Naive thymus-derived CD4-positive, alpha-beta T cell (primary cell): ENCODE data around the gene GTF2F2. TPM values are rescaled to one million over a fixed set of nuclear protein-coding genes. Genes with fewer than 3 reads are reported as not detected.

Experiments
- ATAC-seq: fragments of 150-1000 bp; cut with Tn5 transposase; 2 replicates; pipeline ENCODE4 v1.10.0; 2021; ENCODE audit warnings: mild to moderate bottlenecking, moderate library complexity
- CTCF ChIA-PET: fragments of 350-600 bp; sonication (Branson Sonifier 250); formaldehyde crosslinking; loops from one replicate; lab custom pipeline; 2021; ENCODE audit warnings: antibody characterized with exemption; lab: Charles Lee
- POLR2A ChIA-PET: fragments of 350-600 bp; sonication (Branson Sonifier 250); formaldehyde crosslinking; loops from one replicate; lab custom pipeline; 2021; ENCODE audit warnings: antibody characterized with exemption, inconsistent platforms; lab: Charles Lee
- DNase-seq, 9 donors: peaks; one replicate each; pipeline versions ENCODE4 v3.0.0 to v3.0.0-alpha.2; 2020 to 2022; ENCODE audit warnings: mixed read lengths in 1 of 9
- H3K27ac ChIP-seq: one replicate; pipeline ENCODE4 v1.7.0; 2013; ENCODE audit warnings: mild to moderate bottlenecking, low read depth, low read length, moderate library complexity
- H3K27me3 ChIP-seq, 2 donors: one replicate each; pipeline ENCODE4 v1.7.0; 2013; ENCODE audit warnings: low read length in 2 of 2, mild to moderate bottlenecking in 2 of 2, moderate library complexity in 2 of 2; ENCODE audit not compliant: control insufficient read depth in 2 of 2, insufficient read depth in 2 of 2
- H3K36me3 ChIP-seq, 3 experiments: 1 replicate in 2 of 3; 2 replicates in 1 of 3; pipeline ENCODE4 v1.7.0; 2013; ENCODE audit warnings: low read length in 3 of 3, mild to moderate bottlenecking in 3 of 3, moderate library complexity in 1 of 3; ENCODE audit not compliant: insufficient read depth in 3 of 3, control insufficient read depth in 2 of 3
- H3K4me1 ChIP-seq, 2 donors: one replicate each; pipeline ENCODE4 v1.7.0; 2013; ENCODE audit warnings: low read length in 2 of 2, mild to moderate bottlenecking in 2 of 2, moderate library complexity in 1 of 2; ENCODE audit not compliant: control insufficient read depth in 2 of 2, insufficient read depth in 2 of 2
- H3K4me3 ChIP-seq: 2 replicates; pipeline ENCODE4 v1.7.0; 2013; ENCODE audit warnings: mild to moderate bottlenecking, low read length
- H3K9me3 ChIP-seq, 3 experiments: 1 replicate in 2 of 3; 2 replicates in 1 of 3; pipeline ENCODE4 v1.7.0; 2013; ENCODE audit warnings: low read length in 3 of 3; ENCODE audit not compliant: control insufficient read depth in 2 of 3
- H3K27ac Mint-ChIP-seq, 9 donors: one replicate each; pipeline ENCODE4 v1.8.0; 2020 to 2022; ENCODE audit warnings: mixed read lengths in 9 of 9, mild to moderate bottlenecking in 8 of 9, moderate library complexity in 5 of 9, inconsistent platforms in 2 of 9
- H3K27me3 Mint-ChIP-seq, 5 donors: one replicate each; pipeline ENCODE4 v1.8.0; 2021 to 2022; ENCODE audit warnings: mixed read lengths in 5 of 5, mild to moderate bottlenecking in 1 of 5
- H3K36me3 Mint-ChIP-seq, 5 donors: one replicate each; pipeline ENCODE4 v1.8.0; 2020 to 2022; ENCODE audit warnings: mixed read lengths in 5 of 5, mild to moderate bottlenecking in 3 of 5, inconsistent platforms in 1 of 5
- H3K4me1 Mint-ChIP-seq, 7 donors: one replicate each; pipeline ENCODE4 v1.8.0; 2020 to 2022; ENCODE audit warnings: mixed read lengths in 7 of 7, mild to moderate bottlenecking in 3 of 7, inconsistent platforms in 1 of 7
- H3K4me3 Mint-ChIP-seq, 10 donors: one replicate each; pipeline ENCODE4 v1.8.0; 2020 to 2022; ENCODE audit warnings: mild to moderate bottlenecking in 10 of 10, mixed read lengths in 10 of 10, moderate library complexity in 6 of 10, inconsistent platforms in 2 of 10
- H3K9me3 Mint-ChIP-seq, 11 donors: one replicate each; pipeline ENCODE4 v1.8.0; 2020 to 2022; ENCODE audit warnings: mixed read lengths in 11 of 11, mild to moderate bottlenecking in 4 of 11, inconsistent platforms in 1 of 11, moderate library complexity in 1 of 11
- intact Hi-C, 2 donors: fragments of 100-400 bp; cut with micrococcal nuclease; formaldehyde crosslinking; loops; one replicate each; pipeline ENCODE4 v1.15.1; 2023
- polyA plus RNA-seq, 2 donors: library from polyadenylated mRNA; unstranded; fragments of 300-500 nt; fragmentation: Illumina TruSeq; gene quantifications; one replicate each; pipeline ENCODE4 v1.2.3, GENCODE V29; 2021
- total RNA-seq, 6 experiments: library from RNA in 5 of 6; stranded (reverse) in 5 of 6; gene quantifications; 1 replicate in 5 of 6; 2 replicates in 1 of 6; pipeline ENCODE4 v1.2.3 and lab custom pipeline; 2021 to 2026

The GTF2F2 gene
- total and polyA plus RNA-seq, 7 experiments from 2014 or later, result 6.7 to 20.4 (median 14.1) TPM

DNA sequence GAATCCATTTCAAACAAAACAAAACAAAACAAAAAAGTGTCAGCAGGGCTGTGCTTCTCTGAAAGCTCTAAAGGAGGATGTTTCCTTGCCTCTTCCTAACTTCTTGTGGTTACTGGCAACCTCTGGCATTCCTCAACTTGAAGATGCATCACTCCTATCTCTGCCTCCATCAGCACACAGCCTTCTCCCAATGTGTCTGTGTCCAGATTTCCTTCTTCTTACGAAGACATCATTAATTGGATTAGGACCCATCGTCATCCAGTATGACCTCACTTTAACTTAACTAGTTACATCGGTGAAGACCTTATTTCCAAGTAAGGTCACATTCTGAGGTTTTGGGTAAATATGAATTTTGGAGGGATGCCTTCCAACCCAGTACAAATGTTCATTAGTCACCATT is 33.8 kb upstream of the GTF2F2 start:
- CTCF ChIA-PET, result no interaction called here
- H3K4me1 Mint-ChIP-seq, result peaks cover 0 to 2% (median 0%) of the 10 kb centered on the region in 7 donors
- no peak overlapping the region for H3K4me3 Mint-ChIP-seq
- H3K27me3 ChIP-seq, result no peaks in the 10 kb centered on the region
- no peak for DNase-seq
- peaks cover 0 to 1% (median 0%) of the 10 kb centered on the region in 11 donors for H3K9me3 Mint-ChIP-seq
- H3K4me1 ChIP-seq, result no peaks in the 10 kb centered on the region
- no peak overlapping the region for H3K27ac ChIP-seq
- POLR2A ChIA-PET, result no interaction called here
- no peaks in the 10 kb centered on the region for H3K9me3 ChIP-seq
- H3K27ac Mint-ChIP-seq, result no peak overlapping the region
- H3K36me3 Mint-ChIP-seq, result no peaks in the 10 kb centered on the region
- no peak overlapping the region for H3K4me3 ChIP-seq
- no peak for ATAC-seq
- intact Hi-C loops, result no loop called here
- no peaks in the 10 kb centered on the region for H3K36me3 ChIP-seq
- peaks cover 2 to 8% (median 7%) of the 10 kb centered on the region in 5 donors for H3K27me3 Mint-ChIP-seq

DNA sequence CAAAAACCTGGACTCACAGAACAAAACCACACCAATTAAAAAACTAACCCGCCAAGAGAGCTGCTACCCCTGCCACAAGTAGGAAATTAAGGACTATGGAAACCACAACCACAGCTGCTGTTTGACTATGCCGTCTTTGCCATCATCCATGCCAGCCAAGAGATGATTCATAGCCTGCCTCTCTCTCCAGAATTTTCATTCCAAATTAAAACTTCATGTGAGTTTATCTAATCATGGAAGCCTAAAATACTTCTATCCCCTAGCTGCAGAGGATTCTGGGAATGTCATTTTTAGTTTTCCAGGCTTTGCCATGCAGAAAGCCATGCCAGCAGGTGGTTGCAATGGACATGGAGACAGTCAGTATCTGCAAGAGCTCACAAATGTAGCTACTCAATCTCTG is 27.6 kb upstream of the GTF2F2 start:
- Mint-ChIP-seq H3K4me1 (no peaks in the 10 kb centered on the region), H3K4me3 (no peak overlapping the region), H3K27me3 (peaks cover 6 to 10% (median 7%) of the 10 kb centered on the region in 5 donors), H3K27ac (no peak overlapping the region), H3K9me3 (peaks cover 0 to 4% (median 0%) of the 10 kb centered on the region in 11 donors), H3K36me3 (no peaks in the 10 kb centered on the region)
- ATAC-seq (no peak), DNase-seq (no peak)
- no peaks in the 10 kb centered on the region for H3K36me3 ChIP-seq
- intact Hi-C loops, result no loop called here
- CTCF ChIA-PET, result interaction anchor here (0.6 kb wide), 1 partner anchor 301 kb away, joined by 3 read pairs; no protein-coding TSS in a partner anchor
- H3K27me3 ChIP-seq, result no peaks in the 10 kb centered on the region
- no peak overlapping the region for H3K27ac ChIP-seq
- no peak overlapping the region for H3K4me3 ChIP-seq
- POLR2A ChIA-PET, result interaction anchor here (0.5 kb wide), 1 partner anchor 110 kb away, joined by 3 read pairs; no protein-coding TSS in a partner anchor
- no peaks in the 10 kb centered on the region for H3K9me3 ChIP-seq
- H3K4me1 ChIP-seq, result no peaks in the 10 kb centered on the region

DNA sequence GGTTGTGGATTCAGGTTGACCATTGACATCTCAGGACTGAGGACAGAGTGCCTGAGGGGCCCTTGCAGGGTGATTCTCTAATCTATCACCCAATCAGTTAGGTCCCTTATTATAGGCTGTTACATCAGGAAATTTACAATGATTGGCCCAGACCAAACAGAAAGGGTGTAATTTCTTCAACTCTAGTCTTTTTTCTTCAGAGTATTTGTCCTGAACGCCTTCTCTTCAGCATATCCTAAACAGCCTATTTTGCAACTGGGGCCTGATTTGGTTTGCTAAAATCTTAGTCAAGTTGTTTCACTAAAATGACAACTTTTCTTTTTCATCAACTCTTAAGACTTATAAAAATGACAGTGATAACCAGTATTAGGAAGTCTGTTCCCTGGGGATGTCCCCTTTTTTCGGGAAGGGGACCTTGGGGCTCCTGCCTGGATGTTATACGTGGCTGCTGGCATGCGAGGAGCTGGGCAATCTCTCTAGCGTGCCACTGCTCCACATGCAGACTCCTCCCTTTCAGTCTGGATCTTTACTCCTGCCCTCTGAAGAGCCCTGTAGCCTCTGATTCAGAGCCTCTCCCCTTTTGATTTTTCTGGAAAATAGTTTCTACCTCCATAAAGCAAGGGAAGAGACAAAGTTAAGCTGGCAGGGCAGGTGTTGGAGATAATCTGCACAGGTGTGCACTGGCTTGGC is 19.6 kb upstream of the GTF2F2 start:
- Histone ChIP-seq H3K9me3 (no peaks in the 10 kb centered on the region), H3K4me3 (no peak overlapping the region), H3K27me3 (no peaks in the 10 kb centered on the region), H3K36me3 (no peaks in the 10 kb centered on the region), H3K27ac (no peak overlapping the region), H3K4me1 (no peaks in the 10 kb centered on the region)
- intact Hi-C loops, result loop anchor here in 1 of 2 donors (5.0 kb wide), 1 partner anchor 42 kb away; no protein-coding TSS in a partner anchor
- H3K4me1 Mint-ChIP-seq, result no peaks in the 10 kb centered on the region
- peaks cover 0 to 3% (median 0%) of the 10 kb centered on the region in 11 donors for H3K9me3 Mint-ChIP-seq
- H3K27me3 Mint-ChIP-seq, result peaks cover 0 to 5% (median 0%) of the 10 kb centered on the region in 5 donors
- DNase-seq, result no peak
- H3K4me3 Mint-ChIP-seq, result no peak overlapping the region
- H3K27ac Mint-ChIP-seq, result no peak overlapping the region
- H3K36me3 Mint-ChIP-seq, result no peaks in the 10 kb centered on the region
- ChIA-PET POLR2A (interaction anchor here (0.6 kb wide), 1 partner anchor 118 kb away, joined by 3 read pairs; no protein-coding TSS in a partner anchor), CTCF (no interaction called here)
- no peak for ATAC-seq

DNA sequence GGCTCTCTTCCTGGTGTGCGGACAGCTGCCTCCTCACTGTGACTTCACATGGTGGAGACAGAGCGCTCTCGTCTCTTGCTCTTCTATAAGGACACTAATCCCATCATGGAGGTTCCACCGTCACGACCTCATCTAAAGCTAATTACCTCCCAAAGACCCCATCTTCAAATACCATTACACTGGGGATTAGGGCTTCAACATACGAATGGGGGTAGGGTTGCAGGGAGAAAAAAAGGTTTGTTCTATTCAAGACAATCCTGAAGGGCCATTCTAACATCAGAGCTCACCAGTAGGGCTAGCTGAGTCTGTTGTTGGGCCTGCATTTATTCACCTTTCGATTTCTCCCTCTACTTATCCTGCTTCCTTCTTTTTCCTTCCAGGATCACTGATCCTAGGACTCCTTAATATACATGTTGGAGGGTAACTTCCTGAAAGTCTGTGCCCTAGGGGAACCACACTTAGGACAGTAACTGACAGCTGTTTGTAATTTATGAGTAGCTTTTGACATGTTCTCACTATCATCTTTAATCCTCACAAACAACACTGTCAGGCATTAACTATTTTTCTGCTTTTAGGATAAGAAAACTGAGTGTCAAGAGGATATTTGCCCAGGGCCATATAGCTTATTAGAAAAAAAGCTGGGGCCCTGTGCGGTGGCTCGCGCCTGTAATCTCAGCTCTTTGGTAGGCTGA is 18.8 kb upstream of the GTF2F2 start:
- Mint-ChIP-seq H3K27ac (no peak overlapping the region), H3K4me1 (no peaks in the 10 kb centered on the region), H3K36me3 (no peaks in the 10 kb centered on the region), H3K4me3 (no peak overlapping the region), H3K27me3 (peaks cover 0 to 9% (median 3%) of the 10 kb centered on the region in 5 donors), H3K9me3 (peaks cover 0 to 1% (median 0%) of the 10 kb centered on the region in 11 donors)
- H3K4me1 ChIP-seq, result no peaks in the 10 kb centered on the region
- ChIA-PET CTCF (no interaction called here), POLR2A (interaction anchor here (0.6 kb wide), 1 partner anchor 118 kb away, joined by 3 read pairs; no protein-coding TSS in a partner anchor)
- no peaks in the 10 kb centered on the region for H3K9me3 ChIP-seq
- no peaks in the 10 kb centered on the region for H3K27me3 ChIP-seq
- no peak overlapping the region for H3K4me3 ChIP-seq
- DNase-seq (no peak), ATAC-seq (no peak)
- no peak overlapping the region for H3K27ac ChIP-seq
- intact Hi-C loops, result loop anchor here in 1 of 2 donors (5.0 kb wide), 1 partner anchor 41 kb away; no protein-coding TSS in a partner anchor
- H3K36me3 ChIP-seq, result no peaks in the 10 kb centered on the region

DNA sequence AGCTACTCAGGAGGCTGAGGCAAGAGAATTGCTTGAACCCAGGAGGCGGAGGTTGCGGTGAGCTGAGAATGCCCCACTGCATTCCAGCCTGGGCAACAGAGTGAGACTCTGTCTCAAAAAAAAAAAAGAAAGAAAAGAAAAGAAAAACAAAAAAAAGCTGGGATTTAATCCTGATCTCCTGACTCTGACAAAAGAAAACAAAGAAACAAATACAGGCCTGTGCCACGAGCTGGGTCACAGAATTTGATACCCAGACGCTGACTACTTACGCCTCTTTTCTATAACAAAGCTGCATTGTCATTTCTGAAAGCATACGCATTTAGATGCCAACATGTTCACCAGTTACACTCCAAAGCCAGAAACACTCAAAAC is 18.2 kb upstream of the GTF2F2 start:
- ChIA-PET POLR2A (interaction anchor here (0.5 kb wide), 1 partner anchor 21 kb away, joined by 3 read pairs; no protein-coding TSS in a partner anchor), CTCF (no interaction called here)

DNA sequence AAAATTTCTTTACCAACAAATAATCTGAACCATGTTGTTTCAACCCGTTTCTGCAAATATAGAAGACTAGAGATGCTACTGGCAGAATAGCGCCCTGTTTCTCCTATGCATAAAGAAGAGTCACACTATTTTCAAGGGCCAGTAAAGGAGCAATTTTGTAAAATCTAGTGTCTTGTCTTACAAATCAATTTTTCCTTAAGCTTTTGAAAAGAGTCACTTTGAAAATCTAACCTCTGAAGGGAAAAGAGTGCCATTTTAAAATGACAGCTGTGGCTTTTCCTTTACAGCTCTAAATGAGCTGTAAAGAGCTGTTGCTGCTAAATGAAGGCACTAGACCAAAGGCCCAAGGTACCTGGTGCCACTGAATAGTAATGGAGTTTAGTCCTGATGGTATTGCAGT is 16.9 kb upstream of the GTF2F2 start:
- Mint-ChIP-seq H3K36me3 (no peaks in the 10 kb centered on the region), H3K4me1 (no peaks in the 10 kb centered on the region), H3K27me3 (peaks cover 0 to 11% (median 6%) of the 10 kb centered on the region in 5 donors), H3K4me3 (no peak overlapping the region), H3K9me3 (no peaks in the 10 kb centered on the region), H3K27ac (no peak overlapping the region)
- CTCF ChIA-PET, result no interaction called here
- no peaks in the 10 kb centered on the region for H3K9me3 ChIP-seq
- intact Hi-C loops, result loop anchor here in 1 of 2 donors (5.0 kb wide), 1 partner anchor 39 kb away; no protein-coding TSS in a partner anchor
- no peak overlapping the region for H3K4me3 ChIP-seq
- no peaks in the 10 kb centered on the region for H3K36me3 ChIP-seq
- no peak for ATAC-seq
- no peak for DNase-seq
- H3K4me1 ChIP-seq, result no peaks in the 10 kb centered on the region
- no peak overlapping the region for H3K27ac ChIP-seq
- POLR2A ChIA-PET, result no interaction called here
- no peaks in the 10 kb centered on the region for H3K27me3 ChIP-seq

More for the DNA sequence above, 18.2 kb upstream of the GTF2F2 start:
- ATAC-seq (no peak), DNase-seq (no peak)
- Mint-ChIP-seq H3K4me3 (no peak overlapping the region), H3K9me3 (no peaks in the 10 kb centered on the region), H3K36me3 (no peaks in the 10 kb centered on the region), H3K27me3 (peaks cover 0 to 11% (median 6%) of the 10 kb centered on the region in 5 donors), H3K4me1 (no peaks in the 10 kb centered on the region), H3K27ac (no peak overlapping the region)
- H3K9me3 ChIP-seq, result no peaks in the 10 kb centered on the region
- H3K36me3 ChIP-seq, result no peaks in the 10 kb centered on the region
- no peak overlapping the region for H3K27ac ChIP-seq
- H3K27me3 ChIP-seq, result no peaks in the 10 kb centered on the region
- no peak overlapping the region for H3K4me3 ChIP-seq
- intact Hi-C loops, result loop anchor here in 1 of 2 donors (5.0 kb wide), 1 partner anchor 40 kb away; no protein-coding TSS in a partner anchor
- no peaks in the 10 kb centered on the region for H3K4me1 ChIP-seq
